ENCODE measurements around the gene DGUOK.
A peak's percentile ranks its signal among the peaks of the same experiment; 100 is the strongest.

The DGUOK gene

DNA sequence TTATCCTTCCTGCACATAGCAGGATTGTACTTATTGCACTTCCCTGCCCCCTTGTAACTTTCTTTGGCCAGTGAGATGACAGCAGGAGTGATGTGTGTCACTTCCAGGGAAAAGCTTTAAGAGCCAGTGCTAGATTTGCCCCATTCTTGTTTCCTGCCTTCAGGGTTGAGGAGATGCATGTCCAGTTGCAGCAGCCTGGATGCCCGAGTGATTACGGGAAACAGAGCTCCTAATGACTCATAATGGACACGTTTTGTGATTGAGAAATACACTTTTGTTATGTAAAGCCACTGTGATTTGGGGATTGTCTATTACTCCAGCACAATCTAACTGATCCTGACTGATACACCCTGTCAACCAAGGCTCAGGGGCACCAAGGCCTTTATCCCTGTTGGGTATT, 53.0 kb downstream of the DGUOK start:
- DNase-seq (ENCODE audit: low read depth in 2 of 2): no peak

DNA sequence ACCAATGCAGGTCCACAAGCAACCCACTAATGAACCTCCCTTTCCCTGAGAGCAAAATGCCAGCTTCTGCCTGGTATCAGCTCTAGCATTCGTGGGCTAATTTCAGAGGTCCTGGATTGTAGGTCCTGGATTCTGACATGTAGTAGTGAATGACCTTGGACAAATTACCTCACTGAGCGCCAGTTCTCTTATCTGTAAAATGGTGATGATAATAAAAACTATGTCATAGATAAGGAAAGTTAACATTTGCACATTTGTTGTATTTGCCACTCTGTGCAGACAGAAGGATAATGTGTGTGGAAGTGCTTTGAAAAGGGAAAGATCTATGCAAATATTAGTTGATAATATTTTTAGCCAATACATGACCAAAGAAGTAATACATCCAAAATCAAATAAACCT, 53.9 kb downstream of the DGUOK start:
- no peak for DNase-seq (ENCODE audit: low read depth in 2 of 2)

DNA sequence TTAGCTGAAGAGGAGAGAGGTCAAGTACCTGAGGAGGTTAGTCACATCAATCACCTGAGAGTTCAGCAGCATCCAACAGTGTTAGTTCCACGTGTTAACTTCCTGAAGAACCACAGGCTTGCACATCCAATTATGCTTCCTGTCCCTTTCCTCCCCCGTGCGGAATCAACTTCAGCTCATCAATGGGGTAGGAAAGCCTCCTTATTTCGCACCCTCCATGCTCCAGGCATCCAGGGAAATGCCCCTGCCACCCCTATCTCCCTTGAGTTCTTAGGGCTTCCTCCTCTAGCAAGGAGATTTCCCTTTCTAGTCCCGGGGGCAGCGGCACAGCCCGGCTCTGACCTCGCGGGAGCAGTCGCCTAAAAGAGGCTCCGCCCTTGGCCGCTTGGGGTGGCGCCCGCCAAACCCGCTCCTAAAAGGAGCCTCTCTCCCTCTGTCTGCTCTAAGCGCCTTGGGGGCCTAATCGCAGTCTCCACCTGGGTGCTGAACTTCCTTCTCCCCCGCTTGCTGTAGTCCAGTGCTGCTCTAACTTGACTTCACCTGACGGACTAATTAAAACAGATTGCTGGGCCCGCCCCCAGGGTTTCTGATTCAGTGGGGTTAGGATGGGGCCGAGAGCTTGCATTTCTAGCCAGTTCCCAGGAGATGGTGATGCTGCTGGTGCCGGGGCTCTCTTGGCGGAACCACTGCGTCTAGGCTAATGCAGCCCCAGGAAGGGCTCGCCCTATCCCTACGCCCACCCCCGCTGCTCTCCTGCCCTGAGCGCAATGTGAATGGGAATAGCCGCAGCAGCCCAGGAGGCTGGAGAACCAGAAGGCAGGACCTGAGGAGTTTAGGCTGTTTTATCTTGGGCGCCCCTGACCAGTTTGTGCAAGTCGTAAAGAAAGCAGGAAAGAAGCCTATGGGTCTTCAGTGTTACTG, 54.7 kb downstream of the DGUOK start:
- DNase-seq (ENCODE audit: low read depth in 2 of 2): no peak

DNA sequence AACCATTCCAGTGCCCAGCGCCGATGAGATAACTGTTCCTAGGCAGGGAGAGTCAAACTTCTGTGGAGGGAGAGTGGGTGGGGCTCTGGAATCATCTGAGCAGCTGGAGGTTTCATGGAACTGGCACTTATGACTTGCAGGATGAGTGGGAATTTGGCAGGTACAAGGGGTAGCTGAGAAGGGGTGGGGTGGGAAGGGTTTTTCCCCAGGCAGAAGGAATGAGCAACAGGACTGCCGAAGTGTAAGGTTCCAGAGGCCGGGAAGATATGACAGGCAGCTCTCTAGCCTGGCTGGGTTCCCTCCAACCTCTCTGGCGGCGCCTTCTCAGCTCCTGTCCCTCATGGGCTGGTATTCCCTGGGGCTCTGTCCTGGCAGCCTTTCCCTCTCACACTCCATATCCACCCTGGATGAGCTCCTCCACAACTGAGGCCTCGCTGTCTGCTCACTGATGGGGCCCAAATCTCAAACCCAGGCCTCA, 55.5 kb downstream of the DGUOK start:
- no peak for DNase-seq (ENCODE audit: low read depth in 2 of 2)

DNA sequence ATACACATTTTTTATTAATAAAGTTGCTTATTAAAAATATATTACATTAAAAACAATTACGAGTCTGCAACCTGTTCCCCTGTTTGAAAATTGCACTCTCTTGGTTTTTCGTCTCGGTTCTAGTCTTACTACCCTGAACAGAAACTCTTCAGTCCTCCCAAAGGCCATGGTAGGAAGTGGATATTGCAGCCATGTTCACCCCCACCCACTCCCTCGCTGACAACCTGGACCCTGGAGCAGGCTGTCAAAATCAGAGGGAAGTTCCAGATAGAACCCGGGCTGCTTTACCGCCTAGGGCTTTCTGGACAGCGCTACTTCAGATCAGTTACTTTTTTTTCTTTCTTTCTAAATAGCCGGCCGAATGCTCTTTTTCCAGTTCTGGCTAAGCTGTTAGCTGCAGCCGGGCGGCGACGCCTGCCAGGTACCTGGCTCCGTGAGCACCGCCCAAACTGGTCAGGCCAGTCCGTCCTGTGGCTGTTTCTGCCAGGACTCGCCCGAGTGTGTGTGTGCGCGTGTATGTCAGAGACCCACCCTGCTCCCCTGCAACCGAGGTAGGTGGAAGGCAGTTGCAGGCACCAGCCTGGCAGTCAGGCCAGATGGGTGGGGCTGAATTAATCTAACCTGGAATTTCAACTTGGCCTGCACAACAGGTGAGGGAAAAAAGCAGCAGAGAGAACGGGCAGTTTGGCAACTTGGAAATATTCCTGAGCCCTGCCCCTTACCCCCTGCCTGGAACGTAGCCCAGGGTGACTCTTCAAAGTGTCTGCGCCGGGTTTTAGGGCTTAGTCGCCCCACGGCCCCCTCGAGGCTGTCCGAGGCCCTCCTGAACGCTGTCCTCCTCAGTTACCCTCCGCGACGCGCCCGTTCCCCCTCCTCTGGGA, 56.9 kb downstream of the DGUOK start:
- no peak for DNase-seq (ENCODE audit: low read depth in 2 of 2)

DNA sequence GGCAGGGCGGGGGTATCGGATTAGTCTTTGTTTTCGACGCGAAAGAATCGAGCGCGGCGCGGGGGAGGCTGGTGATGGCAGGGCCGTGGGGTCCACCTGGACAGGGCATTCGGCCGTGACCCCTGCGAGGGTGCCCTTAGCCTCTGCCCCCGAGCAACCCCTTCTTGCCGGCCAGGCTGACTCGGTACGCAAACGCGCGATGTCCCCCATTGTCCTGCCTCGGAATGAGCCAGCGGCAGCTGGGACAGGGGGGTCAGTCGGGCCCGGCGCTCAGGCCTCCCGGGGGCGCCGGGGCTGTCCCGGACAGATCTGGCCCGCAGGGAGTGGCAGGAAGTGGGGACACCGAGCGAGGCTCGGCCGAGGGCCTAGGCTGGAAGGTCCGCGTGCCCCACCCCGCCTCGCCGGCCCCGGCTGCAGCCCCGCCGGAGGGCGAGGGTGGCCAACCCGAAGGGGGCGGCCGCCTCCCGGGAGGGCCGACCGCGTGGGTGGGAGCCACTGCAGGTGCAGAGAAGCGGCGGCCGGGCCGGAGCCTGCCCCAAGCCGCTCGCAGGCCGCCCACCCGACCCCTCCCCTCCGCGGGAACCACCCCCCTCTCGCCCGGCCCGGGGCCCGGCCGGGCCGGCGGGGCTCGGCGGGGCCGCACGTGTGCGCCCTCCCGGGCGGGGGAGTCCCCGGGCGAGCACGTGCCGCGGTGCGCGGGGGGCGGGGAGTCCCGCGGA, 57.7 kb downstream of the DGUOK start, which contains the start of gene TET3:
Gene TET3 (plus strand): TSS at position 708 of the 719 bp plus-strand sequence. CDS start 1,494 bp downstream, outside the sequence.
- peak in 1 of 2 donors; percentile 65 for DNase-seq (ENCODE audit: low read depth in 2 of 2)

DNA sequence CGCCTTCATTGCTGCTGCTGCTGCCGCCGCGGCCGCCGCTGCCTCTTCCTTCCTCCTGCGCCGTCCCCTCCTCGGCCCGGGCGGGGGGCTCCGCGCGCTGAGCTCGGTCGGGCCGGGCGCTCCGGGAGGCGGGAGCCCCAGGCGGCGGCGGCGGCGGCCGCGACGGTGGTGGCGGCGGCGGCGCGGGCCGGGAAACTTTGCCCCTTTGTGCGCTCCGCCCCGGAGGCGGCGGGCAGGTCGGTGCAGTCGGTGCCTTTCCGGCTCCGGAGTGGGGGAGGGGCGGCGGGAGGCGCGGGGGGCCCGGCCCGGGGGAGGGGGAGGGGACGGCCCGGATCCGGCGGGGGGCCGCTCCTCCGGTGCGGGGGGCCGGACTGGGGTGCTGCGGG, 58.2 kb downstream of the DGUOK start:
- DNase-seq (ENCODE audit: low read depth in 2 of 2): peak; percentile 61

DNA sequence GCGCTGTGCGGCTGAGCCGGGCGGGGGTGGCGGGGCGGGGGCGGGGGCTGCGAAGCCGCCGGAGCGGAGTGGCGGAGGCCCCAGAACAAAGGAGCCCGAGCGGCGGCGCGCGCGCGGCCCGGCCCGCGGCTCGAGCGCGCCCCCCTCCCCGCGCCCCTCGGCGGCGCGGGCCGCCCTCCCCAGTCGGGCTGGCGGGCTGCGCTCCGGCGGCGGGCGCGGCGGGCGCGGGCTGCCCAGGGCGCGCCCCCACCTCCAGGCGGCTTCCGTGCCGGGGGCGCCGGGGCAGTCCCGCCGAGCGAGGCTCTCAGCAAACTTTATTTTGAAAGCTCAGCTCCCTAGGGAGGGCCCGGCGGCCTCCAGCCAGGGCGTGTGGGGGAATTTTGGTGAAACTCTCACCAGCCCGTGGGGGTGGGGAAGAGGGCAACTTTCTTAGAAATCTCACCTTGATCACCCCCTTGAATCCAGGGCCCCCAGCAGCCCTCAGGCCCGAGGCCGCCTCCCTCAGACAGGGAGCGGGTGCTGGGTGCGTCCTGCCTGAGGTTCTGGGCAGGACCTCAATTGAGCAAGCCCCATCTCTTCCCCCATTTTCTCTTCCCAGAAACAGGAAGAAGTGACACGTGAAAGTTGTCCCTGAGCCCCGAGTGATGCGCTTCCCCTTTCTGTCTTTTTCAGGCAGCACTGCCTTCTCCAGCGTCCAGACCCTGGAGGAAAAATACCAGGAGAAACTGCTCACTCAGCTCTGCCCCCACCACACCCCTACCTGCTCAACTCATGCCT, 58.8 kb downstream of the DGUOK start:
- peak in 1 of 2 donors; percentile 56 for DNase-seq (ENCODE audit: low read depth in 2 of 2)

DNA sequence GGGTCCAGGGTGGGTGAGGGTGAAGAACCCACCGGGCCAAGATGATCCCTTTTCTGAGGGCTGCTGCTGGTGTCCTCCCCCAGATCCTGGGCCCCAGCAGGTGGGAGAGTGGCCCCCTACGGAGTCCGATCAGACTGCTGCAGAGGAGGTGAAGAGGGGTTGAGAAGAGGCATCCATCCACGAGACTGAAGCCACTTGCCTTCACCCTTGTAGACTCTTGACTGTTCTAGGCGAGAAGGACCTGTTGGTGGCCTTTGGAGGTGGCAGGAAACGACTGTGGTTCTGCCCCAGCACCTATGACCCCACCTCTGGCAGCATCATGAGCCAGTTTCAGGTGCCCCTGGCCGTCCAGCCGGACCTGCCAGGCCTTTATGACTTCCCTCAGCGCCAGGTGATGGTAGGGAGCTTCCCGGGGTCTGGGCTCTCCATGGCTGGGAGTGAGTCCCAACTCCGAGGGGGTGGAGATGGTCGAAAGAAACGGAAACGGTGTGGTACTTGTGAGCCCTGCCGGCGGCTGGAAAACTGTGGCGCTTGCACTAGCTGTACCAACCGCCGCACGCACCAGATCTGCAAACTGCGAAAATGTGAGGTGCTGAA, 59.5 kb downstream of the DGUOK start:
- DNase-seq (ENCODE audit: low read depth in 2 of 2): no peak

DNA sequence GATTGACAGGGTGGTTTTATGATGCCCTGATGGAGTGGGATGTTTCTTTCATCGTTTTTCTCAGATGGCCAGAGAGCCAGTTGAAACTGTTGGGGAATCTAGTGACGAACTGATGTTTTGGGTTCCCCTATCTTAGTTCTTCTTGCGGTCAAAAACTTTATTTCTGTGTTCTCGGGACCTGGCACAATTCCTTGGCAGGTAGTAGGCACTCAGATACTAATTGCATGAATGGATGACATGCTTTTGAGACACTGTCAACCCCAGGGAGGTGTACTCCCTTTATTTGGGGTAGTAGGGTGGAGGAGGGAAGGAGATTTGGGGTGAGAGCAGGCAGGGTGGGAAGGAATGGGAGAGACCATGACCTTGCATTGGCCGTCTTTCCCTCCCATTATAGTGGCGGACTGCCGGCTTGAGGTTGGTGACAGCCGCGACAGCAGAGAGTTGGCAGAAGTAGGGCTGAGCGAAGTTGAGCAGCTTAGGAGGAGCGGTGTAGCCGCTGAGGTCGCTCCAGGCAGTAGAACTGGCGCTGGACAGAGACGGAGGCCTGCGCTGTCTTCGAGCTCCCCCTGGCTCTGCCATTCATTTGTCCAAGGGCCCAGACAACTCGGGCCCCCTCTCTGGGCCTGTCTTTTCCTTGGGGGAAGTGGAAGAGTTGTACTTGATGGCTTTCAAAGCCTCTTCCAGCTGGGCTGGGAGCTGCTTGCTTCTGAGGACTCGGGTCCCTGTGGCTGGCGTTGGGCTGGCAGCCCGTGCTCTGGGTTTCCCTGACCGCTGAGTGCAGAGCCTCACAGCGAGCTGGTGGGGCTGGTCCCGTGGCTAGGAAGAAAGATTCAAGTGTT, 60.6 kb downstream of the DGUOK start:
- DNase-seq (ENCODE audit: low read depth in 2 of 2): no peak

DNA sequence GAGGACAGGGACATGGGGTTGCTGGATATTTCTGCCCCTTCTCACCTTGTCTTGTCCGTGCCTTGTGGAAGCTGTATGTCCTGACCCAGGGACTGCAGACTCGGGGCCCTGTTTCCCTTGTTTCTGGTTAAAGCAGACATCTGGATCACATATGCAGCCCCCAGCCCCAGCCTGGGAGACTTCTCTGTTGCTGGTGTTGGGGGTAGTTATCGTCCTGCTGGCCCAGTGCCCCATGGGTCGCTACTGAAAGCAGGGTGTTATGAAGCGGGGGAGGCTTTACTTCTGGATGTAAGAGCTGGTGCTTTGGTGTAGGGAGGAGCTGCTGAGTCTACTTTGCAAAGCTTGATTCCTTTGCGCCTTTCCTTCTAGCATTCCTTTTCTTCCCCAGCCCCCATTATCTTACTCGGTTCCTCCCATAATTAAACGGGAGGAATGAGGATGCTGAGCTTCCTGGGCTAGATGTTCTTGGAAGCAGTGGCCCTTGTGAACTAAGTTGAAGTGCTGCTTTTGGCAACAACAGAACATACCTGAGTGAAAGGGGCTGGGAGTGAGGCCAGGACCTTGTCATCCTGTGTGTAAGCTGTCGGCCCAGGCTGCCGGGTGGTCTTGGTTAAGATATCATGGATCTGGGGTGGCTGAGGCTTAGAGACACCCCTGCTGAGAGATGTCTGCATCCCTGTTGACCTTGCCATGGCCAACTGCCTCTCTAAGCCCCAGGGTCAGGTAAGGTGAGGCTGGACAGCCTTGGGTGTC, 61.4 kb downstream of the DGUOK start:
- no peak for DNase-seq (ENCODE audit: low read depth in 2 of 2)

DNA sequence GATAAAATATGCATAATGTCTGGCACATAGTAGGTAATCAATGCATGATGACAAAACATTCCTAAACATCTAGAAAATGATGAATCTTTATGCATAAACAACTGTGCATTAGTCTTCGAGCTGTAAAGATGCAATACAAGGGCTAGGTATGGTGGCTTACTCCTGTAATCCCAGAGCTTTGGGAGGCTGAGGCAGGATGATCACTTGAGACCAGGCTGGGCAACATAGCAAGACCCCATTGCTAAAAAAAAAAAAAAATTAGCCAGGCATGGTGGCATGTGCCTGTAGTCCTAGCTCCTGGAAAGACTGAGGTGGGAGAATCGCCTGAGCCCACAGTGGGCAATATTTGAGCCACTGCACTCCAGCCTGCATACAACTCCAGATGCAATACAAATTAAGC, 63.3 kb downstream of the DGUOK start:
- no peak for DNase-seq (ENCODE audit: low read depth in 2 of 2)

DNA sequence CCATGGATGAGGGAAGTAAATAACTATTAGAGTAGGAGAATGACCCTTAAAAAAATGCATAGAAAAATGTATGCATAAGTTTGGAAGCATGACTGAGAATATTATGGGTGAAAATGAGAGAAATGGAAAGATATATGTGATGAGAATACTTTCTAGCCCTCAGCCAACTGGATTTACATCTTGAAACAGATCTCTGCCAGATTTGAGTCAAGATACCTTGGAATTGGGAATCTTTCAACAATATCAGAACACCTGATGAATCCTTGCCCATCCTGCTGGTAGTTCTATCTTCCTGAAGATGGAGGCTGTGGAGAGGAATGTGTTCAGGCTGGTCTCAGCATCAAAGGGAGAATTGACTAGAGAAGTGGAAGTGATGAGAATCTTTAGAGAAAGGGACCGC, 63.9 kb downstream of the DGUOK start:
- no peak for DNase-seq (ENCODE audit: low read depth in 2 of 2)

DNA sequence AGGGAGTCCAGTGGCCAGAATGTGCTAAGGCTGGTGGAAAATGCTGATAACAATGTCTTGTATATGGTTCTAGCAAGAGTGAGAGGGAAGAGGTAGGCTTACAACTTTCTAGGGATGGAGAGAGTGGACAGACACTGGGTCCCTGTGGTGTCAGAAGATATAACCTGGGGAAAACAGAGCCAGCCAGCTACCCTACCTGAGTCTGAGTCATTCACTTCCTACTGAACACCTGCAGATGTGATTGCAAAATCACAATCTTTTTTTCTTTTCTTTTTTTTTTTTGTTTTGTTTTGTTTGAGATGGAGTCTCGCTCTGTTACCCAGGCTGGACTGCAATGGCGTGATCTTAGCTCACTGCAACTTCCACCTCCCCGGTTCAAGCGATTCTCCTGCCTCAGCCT, 65.4 kb downstream of the DGUOK start:
- DNase-seq (ENCODE audit: low read depth in 2 of 2): no peak

DNA sequence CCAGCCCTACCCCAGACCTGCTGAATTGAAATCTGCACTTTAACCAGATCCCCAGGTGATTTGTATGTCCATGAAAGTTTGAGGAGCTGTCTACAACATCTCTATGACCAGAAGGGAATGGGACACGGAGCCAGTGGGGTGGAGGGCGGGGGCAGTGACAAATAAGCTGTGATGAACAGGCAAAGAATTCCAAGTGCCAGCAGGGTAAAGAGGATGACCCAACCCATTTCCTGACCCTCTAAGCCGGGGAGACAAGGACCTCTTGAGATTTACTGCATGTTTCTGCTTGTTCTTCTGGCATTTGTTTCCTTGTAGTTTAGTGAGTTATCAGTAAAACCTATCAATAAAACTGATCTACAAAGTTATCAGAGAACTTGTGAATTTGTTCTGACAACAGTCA, 66.7 kb downstream of the DGUOK start:
- DNase-seq (ENCODE audit: low read depth in 2 of 2): no peak

DNA sequence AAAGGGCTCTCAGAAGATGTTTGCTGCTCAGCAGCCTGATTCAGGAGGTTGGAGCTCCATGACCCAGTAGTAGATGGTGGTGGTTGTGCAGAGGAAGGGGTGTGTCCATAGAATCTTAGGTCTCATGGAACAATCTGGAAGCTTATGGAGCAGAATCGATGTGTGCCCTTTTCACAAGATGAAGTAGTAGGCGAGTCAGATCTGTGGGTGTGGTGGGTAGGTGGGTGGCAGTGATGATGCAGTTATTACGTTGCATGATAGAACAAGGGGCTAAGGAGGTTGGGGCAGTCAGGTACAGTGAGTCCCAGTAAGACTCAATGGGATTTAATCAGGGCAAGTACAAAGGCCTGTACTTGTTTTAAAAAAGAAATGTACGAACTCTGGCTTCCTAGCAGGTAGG, 67.1 kb downstream of the DGUOK start:
- no peak for DNase-seq (ENCODE audit: low read depth in 2 of 2)

DNA sequence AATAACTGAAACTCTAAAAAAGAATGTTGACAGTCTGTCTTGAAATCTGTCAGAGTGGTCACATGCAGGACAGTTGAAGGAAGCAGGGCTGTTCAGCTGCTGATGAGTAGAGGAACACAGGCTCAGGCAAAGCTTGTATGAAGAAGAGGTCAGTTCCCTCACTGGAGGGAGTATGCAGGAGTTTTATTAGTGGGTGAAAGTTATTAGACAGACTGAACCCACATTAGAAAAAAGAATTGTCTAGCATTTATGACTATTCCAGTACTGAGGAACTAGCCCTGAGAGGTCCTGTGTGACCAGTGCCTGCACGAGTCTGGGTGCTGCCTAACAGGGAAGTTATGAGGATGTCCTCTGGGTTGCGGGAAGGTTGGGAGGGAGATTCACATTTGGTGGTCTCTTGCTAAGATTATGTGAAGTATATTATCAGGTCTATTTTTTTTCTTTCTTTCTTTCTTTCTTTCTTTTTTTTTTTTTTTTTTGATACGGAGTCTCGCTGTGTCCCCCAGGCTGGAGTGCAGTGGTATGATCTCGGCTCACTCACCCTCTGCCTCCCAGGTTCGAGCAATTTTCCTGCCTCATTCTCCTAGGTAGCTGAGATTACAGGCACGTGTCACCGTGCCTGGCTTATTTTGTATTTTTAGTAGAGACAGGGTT, 67.6 kb downstream of the DGUOK start:
- no peak for DNase-seq (ENCODE audit: low read depth in 2 of 2)

DNA sequence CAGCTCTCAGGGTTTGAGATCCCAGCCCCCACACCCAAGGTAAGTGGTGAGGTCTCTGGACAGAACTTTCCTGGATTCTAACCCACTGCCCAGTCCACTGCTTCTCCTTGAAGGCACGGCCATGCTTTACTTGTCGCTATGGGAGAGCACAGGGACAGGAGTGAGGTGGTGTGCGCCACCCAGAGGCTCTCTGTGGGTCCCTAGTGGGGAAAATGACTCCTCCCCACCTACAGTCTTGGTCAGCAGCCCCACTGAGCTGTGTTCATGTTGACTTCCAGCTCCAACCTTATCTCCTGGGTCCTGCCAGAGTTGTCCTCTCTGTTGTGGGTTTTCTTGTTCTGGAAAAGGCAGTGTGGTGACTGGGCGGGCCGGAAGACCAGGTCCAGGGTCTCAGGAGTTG, 69.1 kb downstream of the DGUOK start:
- DNase-seq (ENCODE audit: low read depth in 2 of 2): no peak

DNA sequence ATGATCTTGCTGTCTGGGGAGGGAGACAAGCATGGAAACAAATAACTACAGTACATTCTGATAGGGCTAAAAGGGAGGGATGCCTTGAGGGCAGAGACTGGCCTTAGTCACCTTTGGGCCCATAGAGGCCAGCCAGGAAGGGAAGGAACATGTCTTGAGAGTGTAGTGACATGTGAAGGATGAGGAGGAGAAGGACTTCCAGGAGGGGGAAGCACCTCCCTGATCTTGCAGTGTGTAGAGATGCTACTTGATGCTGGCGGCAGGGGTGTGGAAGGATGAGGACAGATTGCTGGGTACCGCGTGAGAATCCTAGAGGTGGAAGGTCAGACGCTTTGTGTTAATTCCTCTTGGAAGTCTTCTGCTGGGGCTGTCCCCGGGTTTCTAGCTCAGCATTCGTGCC, 71.1 kb downstream of the DGUOK start:
- no peak for DNase-seq (ENCODE audit: low read depth in 2 of 2)

All from stimulated activated CD4-positive, alpha-beta T cell treated with anti-CD3 and anti-CD28 coated beads, Interleukin-4, amount 100 ng/mL, for 48 hours (primary cell).